ENCODE results near the gene LAMA2. TPM values are rescaled to one million over a fixed set of nuclear protein-coding genes. Genes with fewer than 3 reads are reported as not detected.

The LAMA2 gene
- total RNA-seq, 1 experiment from 2014 or later = 8.2 TPM

DNA sequence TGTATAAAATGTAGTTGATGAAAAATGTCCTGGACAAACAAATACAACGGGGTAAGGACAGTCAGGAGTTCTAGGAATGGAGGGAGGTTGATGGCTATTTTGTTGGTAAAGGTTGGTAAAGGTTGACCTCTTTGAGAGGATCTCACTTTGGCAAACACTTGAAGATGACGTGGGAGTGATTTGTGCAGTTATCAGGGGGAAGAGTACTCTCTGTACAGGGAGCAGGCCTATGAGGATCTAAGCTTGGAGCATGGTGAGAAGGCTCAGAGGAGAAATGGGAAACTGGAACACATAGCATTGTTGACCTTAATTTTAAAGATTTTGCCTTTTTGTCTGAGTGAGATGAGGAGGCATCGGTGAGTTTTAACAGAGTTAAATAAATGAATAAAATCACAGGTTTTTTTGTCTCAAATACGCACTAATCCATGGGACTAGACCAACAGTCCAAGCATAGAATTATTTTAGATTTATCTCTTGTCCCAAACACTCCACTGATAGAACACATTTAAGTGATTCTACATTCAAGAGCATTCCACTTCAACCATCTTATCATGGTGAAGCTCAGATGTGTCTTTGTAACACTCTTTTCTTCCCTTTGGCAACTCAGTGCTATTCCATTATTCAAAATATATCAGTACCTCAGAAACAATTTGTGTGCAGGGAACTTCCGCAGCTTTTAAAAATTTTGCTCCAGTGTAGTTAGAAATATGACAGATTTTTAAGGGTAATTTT, 5.7 kb downstream of the LAMA2 start:
- CTCF ChIA-PET = no interaction called here
- no peaks in the 10 kb centered on the region for H3K27me3 ChIP-seq (ENCODE audit: insufficient read depth, low read length)
- H4K20me1 ChIP-seq (ENCODE audit: insufficient read depth) = no peaks in the 10 kb centered on the region
- RAD21 ChIA-PET (ENCODE audit: low non-redundant PET in 1 of 2, low total read pairs in 2 of 2, uncharacterized antibody in 2 of 2, unreplicated experiment in 2 of 2) = no interaction called here
- no peaks in the 10 kb centered on the region for H3K36me3 ChIP-seq (ENCODE audit: control insufficient read depth in 1 of 2, insufficient read depth in 2 of 2, low read length in 2 of 2)
- TF ChIP-seq SIN3A (IDR thresholded peaks at IDR 0.05; ENCODE audit: low read depth) = no peak
- TF ChIP-seq YY1 (IDR thresholded peaks at IDR 0.05; ENCODE audit: extremely low read depth, insufficient replicate concordance, low read depth, low read length) = no peak
- TF ChIP-seq ZNF274 (IDR thresholded peaks at IDR 0.05; ENCODE audit: low read depth, low read length) = no peak
- no peak for TF ChIP-seq ELF1 (IDR thresholded peaks at IDR 0.05; ENCODE audit: borderline replicate concordance, low read depth)
- TF ChIP-seq, protein P1, sequence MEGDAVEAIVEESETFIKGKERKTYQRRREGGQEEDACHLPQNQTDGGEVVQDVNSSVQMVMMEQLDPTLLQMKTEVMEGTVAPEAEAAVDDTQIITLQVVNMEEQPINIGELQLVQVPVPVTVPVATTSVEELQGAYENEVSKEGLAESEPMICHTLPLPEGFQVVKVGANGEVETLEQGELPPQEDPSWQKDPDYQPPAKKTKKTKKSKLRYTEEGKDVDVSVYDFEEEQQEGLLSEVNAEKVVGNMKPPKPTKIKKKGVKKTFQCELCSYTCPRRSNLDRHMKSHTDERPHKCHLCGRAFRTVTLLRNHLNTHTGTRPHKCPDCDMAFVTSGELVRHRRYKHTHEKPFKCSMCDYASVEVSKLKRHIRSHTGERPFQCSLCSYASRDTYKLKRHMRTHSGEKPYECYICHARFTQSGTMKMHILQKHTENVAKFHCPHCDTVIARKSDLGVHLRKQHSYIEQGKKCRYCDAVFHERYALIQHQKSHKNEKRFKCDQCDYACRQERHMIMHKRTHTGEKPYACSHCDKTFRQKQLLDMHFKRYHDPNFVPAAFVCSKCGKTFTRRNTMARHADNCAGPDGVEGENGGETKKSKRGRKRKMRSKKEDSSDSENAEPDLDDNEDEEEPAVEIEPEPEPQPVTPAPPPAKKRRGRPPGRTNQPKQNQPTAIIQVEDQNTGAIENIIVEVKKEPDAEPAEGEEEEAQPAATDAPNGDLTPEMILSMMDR (IDR thresholded peaks at IDR 0.05 in 2 of 3, conservative IDR thresholded peaks at IDR 0.05 in 1 of 3; ENCODE audit: borderline replicate concordance in 1 of 3, insufficient read depth in 1 of 3, low read depth in 2 of 3, low read length in 2 of 3) = no peak
- TF ChIP-seq, protein P2, sequence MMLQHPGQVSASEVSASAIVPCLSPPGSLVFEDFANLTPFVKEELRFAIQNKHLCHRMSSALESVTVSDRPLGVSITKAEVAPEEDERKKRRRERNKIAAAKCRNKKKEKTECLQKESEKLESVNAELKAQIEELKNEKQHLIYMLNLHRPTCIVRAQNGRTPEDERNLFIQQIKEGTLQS (IDR thresholded peaks at IDR 0.05) = no peak
- no peak for TF ChIP-seq TCF7L2 (IDR thresholded peaks at IDR 0.05; ENCODE audit: borderline replicate concordance, extremely low read depth, insufficient read depth, insufficient read length)
- TF ChIP-seq, protein P3, sequence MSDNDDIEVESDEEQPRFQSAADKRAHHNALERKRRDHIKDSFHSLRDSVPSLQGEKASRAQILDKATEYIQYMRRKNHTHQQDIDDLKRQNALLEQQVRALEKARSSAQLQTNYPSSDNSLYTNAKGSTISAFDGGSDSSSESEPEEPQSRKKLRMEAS (IDR thresholded peaks at IDR 0.05) = no peak
- no peak for TF ChIP-seq EZH2phosphoT487 (IDR thresholded peaks at IDR 0.05; ENCODE audit: borderline replicate concordance)
- TF ChIP-seq EGR1 (IDR thresholded peaks at IDR 0.05; ENCODE audit: low read depth) = no peak
- TF ChIP-seq, protein P4, sequence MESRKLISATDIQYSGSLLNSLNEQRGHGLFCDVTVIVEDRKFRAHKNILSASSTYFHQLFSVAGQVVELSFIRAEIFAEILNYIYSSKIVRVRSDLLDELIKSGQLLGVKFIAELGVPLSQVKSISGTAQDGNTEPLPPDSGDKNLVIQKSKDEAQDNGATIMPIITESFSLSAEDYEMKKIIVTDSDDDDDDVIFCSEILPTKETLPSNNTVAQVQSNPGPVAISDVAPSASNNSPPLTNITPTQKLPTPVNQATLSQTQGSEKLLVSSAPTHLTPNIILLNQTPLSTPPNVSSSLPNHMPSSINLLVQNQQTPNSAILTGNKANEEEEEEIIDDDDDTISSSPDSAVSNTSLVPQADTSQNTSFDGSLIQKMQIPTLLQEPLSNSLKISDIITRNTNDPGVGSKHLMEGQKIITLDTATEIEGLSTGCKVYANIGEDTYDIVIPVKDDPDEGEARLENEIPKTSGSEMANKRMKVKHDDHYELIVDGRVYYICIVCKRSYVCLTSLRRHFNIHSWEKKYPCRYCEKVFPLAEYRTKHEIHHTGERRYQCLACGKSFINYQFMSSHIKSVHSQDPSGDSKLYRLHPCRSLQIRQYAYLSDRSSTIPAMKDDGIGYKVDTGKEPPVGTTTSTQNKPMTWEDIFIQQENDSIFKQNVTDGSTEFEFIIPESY (IDR thresholded peaks at IDR 0.05; ENCODE audit: extremely low read depth, insufficient replicate concordance, low read length) = no peak
- TF ChIP-seq POLR2AphosphoS5 (IDR thresholded peaks at IDR 0.05; ENCODE audit: low read depth, low read length) = no peak
- no peak for TF ChIP-seq CEBPB (IDR thresholded peaks at IDR 0.05; ENCODE audit: low read depth)
- no peak for TF ChIP-seq SRF (IDR thresholded peaks at IDR 0.05; ENCODE audit: low read depth)
- no peak for TF ChIP-seq EZH2 (IDR thresholded peaks at IDR 0.05)
- no peak for TF ChIP-seq POLR2A (IDR thresholded peaks at IDR 0.05; ENCODE audit: borderline replicate concordance, extremely low read depth, insufficient read depth, insufficient read length)
- no peak for TF ChIP-seq RAD21 (IDR thresholded peaks at IDR 0.05; ENCODE audit: low read depth)
- TF ChIP-seq, protein P5, sequence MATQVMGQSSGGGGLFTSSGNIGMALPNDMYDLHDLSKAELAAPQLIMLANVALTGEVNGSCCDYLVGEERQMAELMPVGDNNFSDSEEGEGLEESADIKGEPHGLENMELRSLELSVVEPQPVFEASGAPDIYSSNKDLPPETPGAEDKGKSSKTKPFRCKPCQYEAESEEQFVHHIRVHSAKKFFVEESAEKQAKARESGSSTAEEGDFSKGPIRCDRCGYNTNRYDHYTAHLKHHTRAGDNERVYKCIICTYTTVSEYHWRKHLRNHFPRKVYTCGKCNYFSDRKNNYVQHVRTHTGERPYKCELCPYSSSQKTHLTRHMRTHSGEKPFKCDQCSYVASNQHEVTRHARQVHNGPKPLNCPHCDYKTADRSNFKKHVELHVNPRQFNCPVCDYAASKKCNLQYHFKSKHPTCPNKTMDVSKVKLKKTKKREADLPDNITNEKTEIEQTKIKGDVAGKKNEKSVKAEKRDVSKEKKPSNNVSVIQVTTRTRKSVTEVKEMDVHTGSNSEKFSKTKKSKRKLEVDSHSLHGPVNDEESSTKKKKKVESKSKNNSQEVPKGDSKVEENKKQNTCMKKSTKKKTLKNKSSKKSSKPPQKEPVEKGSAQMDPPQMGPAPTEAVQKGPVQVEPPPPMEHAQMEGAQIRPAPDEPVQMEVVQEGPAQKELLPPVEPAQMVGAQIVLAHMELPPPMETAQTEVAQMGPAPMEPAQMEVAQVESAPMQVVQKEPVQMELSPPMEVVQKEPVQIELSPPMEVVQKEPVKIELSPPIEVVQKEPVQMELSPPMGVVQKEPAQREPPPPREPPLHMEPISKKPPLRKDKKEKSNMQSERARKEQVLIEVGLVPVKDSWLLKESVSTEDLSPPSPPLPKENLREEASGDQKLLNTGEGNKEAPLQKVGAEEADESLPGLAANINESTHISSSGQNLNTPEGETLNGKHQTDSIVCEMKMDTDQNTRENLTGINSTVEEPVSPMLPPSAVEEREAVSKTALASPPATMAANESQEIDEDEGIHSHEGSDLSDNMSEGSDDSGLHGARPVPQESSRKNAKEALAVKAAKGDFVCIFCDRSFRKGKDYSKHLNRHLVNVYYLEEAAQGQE (IDR thresholded peaks at IDR 0.05; ENCODE audit: low read depth) = no peak
- TF ChIP-seq FOSL1 (IDR thresholded peaks at IDR 0.05; ENCODE audit: low read depth) = no peak
- no peak for TF ChIP-seq SP1 (IDR thresholded peaks at IDR 0.05; ENCODE audit: low read depth)
- H3K27ac ChIP-seq (ENCODE audit: low read depth, low read length) = no peak overlapping the region
- POLR2A ChIA-PET = no interaction called here
- no TSS peak for BruUV-seq (replicated peaks)
- H3K4me3 ChIP-seq (replicated peaks in 1 of 2; ENCODE audit: low read depth in 1 of 2, low read length in 2 of 2) = no peak overlapping the region
- H3K4me1 ChIP-seq (ENCODE audit: control insufficient read depth in 1 of 2, insufficient read depth in 2 of 2, low read length in 2 of 2) = no peaks in the 10 kb centered on the region
- H3K9me2 ChIP-seq (ENCODE audit: insufficient read depth) = 0 out of 2 replicates have a peak, but pooled peaks cover 7% of the 10 kb centered on the region
- intact Hi-C loops (cut with micrococcal nuclease) = no loop called here
- H3K79me2 ChIP-seq (ENCODE audit: insufficient read depth, low read length) = no peaks in the 10 kb centered on the region
- ATAC-seq = no peak
- no peak overlapping the region for H2AFZ ChIP-seq (ENCODE audit: low read depth, low read length, poor library complexity, severe bottlenecking)
- no peak overlapping the region for H3K4me2 ChIP-seq (ENCODE audit: low read length)
- H3K9me3 ChIP-seq (ENCODE audit: control insufficient read depth in 1 of 2, insufficient read depth in 1 of 2, low read depth in 1 of 2, low read length in 2 of 2) = no peaks in the 10 kb centered on the region
- no peak for DNase-seq (ENCODE audit: low read depth, low spot score)
- no peak overlapping the region for H3K9ac ChIP-seq (ENCODE audit: low read length)
